ENCODE results near the gene ZIC5.

DNA sequence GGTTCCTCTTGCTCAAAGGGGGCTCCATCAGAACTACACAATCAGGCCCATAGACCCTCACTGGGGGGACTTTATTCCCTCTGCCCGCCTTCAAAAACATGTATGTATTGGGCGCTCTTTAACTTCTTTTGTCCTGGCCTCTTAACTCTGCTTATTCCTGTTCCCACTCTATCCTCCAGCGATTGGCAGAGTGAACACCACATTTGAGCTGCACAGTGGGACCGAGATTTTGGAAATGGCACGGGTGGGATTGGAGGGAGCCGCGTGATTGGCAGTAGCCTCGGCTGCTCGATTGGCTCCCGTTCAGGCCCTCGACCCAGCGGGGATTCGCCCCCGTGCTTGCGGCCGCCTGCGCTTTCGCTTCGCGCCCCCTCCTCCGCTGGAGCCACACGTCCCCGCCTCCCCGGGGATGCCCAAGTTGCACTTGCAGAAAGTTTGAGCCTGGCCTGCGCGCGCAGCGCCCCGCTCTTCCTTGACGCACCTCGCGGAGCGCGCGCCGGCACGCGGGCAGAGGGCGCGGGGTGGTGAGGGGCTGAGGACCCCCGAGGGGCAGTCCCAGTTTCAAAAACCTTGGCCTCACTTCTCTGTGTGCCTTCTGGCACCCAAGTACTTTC lies at the start of gene ZIC5:
- TF ChIP-seq, protein P1, sequence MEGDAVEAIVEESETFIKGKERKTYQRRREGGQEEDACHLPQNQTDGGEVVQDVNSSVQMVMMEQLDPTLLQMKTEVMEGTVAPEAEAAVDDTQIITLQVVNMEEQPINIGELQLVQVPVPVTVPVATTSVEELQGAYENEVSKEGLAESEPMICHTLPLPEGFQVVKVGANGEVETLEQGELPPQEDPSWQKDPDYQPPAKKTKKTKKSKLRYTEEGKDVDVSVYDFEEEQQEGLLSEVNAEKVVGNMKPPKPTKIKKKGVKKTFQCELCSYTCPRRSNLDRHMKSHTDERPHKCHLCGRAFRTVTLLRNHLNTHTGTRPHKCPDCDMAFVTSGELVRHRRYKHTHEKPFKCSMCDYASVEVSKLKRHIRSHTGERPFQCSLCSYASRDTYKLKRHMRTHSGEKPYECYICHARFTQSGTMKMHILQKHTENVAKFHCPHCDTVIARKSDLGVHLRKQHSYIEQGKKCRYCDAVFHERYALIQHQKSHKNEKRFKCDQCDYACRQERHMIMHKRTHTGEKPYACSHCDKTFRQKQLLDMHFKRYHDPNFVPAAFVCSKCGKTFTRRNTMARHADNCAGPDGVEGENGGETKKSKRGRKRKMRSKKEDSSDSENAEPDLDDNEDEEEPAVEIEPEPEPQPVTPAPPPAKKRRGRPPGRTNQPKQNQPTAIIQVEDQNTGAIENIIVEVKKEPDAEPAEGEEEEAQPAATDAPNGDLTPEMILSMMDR (conservative IDR thresholded peaks at IDR 0.05; ENCODE audit: low read length) = no peak
- TF ChIP-seq EZH2phosphoT487 (IDR thresholded peaks at IDR 0.05; ENCODE audit: borderline replicate concordance) = no peak

All from Loucy (cell line).